Esophagus muscularis mucosa (tissue), 4 donors: ENCODE results near the gene RARG.

Source experiments
- EP300 ChIP-seq: sonication (generic); formaldehyde crosslinking; IDR thresholded peaks from one replicate; pipeline ENCODE4 v1.6.1; 2017; ENCODE audit warnings: antibody characterized with exemption
- POLR2A ChIP-seq: fragments of 450-650 bp; IDR thresholded peaks from one replicate; pipeline ENCODE4 v1.6.1; 2017; ENCODE audit warnings: antibody characterized with exemption, moderate library complexity, mild to moderate bottlenecking, low read depth
- POLR2AphosphoS5 ChIP-seq, 2 donors: sonication (generic); formaldehyde crosslinking; IDR thresholded peaks; one replicate each; pipeline ENCODE4 v1.6.1; 2017; ENCODE audit warnings: antibody characterized with exemption in 2 of 2
- TF ChIP-seq, protein P1 (sequence below), 3 experiments: fragments of 200-600 bp in 2 of 3; fragments of 450-650 bp in 1 of 3; sonication (generic) in 2 of 3; IDR thresholded peaks; one replicate each; pipeline ENCODE4 v1.5.1; 2017 to 2019; ENCODE audit warnings: antibody characterized with exemption in 3 of 3, mild to moderate bottlenecking in 2 of 3, moderate library complexity in 1 of 3

DNA sequence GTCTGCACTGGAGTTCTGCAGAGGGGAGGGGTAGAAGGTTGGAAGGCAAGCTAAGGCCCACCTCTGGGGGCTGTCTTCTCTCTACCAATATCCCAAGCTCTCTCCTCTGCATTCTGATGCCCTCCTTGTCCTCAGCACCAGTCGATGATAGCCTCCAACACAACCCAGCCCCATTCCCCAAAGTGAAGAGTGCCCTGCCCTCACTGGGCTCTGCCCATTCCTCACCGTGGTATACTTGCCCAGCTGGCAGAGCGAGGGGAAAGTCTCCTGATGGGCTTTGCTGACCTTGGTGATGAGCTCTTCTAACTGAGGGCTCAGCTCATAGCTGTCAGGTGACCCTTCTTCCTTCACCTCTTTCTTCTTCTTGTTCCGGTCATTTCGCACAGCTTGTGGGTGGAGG lies 17.8 kb downstream of the RARG start:
- TF ChIP-seq, protein P1, sequence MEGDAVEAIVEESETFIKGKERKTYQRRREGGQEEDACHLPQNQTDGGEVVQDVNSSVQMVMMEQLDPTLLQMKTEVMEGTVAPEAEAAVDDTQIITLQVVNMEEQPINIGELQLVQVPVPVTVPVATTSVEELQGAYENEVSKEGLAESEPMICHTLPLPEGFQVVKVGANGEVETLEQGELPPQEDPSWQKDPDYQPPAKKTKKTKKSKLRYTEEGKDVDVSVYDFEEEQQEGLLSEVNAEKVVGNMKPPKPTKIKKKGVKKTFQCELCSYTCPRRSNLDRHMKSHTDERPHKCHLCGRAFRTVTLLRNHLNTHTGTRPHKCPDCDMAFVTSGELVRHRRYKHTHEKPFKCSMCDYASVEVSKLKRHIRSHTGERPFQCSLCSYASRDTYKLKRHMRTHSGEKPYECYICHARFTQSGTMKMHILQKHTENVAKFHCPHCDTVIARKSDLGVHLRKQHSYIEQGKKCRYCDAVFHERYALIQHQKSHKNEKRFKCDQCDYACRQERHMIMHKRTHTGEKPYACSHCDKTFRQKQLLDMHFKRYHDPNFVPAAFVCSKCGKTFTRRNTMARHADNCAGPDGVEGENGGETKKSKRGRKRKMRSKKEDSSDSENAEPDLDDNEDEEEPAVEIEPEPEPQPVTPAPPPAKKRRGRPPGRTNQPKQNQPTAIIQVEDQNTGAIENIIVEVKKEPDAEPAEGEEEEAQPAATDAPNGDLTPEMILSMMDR (IDR thresholded peaks at IDR 0.05): no peak
- TF ChIP-seq EP300 (no peak), POLR2AphosphoS5 (IDR thresholded peaks at IDR 0.05) (no peak), POLR2A (no peak)
